HG03139 (cell line): ENCODE results near the gene PON1.

Experiments
- ATAC-seq: cut with Tn5 transposase; IDR thresholded peaks from one replicate; pipeline ENCODE4 v1.9.1; 2021; ENCODE audit not compliant: unreplicated experiment

PON1 gene

GRCh38 chr7:95317966-95318365 is 6.4 kb downstream of the PON1 start:
- no peak for ATAC-seq

DNA sequence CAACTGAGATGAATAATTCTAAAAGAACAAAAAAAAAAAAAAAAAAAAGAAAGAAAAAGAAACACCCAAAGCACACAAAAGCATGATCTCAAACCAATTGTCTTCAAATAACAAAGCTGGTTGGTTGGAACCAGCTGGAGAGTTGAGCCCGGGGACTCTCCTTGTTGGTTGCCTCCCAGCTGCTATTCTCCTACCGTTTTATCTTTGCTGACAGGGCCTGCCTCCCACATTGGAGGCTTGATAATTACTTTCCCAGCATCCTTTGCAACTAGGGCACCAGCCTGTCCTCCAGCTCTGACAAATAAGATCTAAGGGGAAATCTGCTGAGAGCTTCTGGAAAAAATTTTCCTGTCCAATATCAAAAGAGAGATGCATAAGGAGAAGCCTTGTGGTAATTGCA is 6.8 kb downstream of the PON1 start:
- no peak for ATAC-seq

DNA sequence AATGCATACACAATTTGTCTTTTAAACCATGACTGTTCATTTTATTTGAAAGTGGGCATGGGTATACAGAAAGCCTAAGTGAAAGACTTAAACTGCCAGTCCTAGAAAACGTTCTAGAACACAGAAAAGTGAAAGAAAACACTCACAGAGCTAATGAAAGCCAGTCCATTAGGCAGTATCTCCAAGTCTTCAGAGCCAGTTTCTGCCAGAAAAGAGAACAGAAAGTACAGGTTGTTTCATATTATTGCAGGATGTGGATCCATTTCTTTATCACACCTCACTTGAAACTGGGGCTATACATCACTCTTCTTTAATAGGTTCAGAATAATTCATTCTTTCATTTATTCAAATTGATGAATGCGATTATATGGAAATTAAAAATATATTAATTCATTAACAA is 7.7 kb downstream of the PON1 start:
- peak; percentile 72 for ATAC-seq

DNA sequence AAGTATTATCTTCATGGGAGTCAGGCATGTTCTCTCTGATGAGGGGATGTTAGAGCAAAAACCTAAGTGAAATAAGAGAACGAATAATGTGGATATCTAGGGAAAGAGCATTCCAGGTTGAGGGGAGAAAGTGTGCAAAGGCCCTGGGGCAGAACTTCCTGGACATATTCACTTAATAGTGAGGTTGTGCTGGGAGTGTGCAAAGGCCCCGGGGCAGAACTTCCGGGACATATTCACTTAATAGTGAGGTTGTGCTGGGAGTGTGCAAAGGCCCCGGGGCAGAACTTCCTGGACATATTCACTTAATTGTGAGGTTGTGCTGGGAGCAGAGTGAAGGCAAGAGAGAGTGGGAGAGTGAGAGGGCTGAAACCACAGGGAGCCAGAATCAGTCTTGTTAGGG is 11.8 kb downstream of the PON1 start:
- ATAC-seq: no peak

DNA sequence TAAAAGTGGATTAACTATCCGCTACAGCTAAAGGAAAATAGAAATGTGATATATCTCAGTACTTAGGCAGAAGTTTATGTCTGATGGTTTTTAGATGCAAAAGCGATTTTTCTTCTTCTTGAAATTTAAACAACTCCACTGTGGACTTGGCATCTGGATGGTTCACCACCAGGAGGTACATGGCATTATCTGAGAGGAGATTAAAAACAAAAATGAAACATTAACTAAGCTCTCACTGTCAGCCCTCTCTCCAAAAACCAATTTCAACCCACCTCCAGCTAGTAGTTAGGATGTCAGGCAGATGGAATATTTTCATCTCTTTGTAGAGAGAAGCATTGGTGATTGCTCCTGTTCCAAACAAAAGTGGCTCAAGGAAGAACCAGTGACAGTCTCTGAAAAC is 12.9 kb downstream of the PON1 start:
- no peak for ATAC-seq

- no peak for ATAC-seq
Observed at GRCh38 chr7:95309951-95310350, 14.4 kb downstream of the PON1 start.

- ATAC-seq: no peak
Observed at GRCh38 chr7:95304990-95305389, 19.3 kb downstream of the PON1 start.

- ATAC-seq: no peak
Observed at GRCh38 chr7:95303013-95303905, 21.1 kb downstream of the PON1 start.

- no peak for ATAC-seq
Observed at GRCh38 chr7:95298091-95298490, 26.2 kb downstream of the PON1 start.

DNA sequence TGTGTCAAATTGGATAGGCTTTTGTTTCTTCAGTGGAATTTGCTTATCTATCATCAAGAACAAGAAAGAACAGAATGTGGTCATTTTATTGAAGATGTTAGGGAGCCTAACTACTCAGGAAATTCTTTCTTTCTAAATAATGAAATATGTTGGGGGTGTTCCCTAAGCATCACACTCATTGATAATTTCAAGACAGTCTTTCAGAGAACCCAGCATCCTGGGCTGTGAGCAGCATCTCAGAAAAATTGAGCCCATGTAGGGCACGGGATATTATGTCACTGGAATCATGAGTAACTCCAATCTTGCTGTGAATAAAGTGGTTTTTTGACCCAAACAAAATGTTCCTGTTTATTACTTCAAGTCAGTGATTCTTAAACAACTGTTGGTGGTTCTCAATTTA is 27.3 kb downstream of the PON1 start:
- no peak for ATAC-seq

DNA sequence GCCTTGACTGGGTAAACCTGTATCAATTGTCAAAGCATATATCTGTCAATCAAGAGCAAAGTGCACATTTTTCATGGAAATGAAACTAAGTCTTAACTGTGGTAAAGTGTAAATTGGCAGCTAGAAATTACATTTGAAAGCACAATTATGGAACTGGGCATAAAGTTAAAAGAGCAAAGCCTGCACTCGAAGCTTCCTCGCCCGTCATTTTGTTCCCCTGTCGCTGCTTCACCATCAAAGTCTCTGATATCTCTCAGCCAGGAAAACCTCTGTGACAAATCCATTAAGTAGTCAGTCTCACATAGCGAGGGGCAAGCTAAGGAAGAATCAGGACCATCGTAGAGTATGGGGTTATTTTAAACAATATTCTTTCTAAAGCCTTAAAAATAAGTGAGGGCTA is 27.9 kb downstream of the PON1 start:
- ATAC-seq: no peak

GRCh38 chr7:95295397-95295796 is 28.9 kb downstream of the PON1 start:
- ATAC-seq: no peak

GRCh38 chr7:95290166-95290830 is 34.0 kb downstream of the PON1 start:
- ATAC-seq: no peak

GRCh38 chr7:95286096-95286495 is 38.2 kb downstream of the PON1 start:
- no peak for ATAC-seq

DNA sequence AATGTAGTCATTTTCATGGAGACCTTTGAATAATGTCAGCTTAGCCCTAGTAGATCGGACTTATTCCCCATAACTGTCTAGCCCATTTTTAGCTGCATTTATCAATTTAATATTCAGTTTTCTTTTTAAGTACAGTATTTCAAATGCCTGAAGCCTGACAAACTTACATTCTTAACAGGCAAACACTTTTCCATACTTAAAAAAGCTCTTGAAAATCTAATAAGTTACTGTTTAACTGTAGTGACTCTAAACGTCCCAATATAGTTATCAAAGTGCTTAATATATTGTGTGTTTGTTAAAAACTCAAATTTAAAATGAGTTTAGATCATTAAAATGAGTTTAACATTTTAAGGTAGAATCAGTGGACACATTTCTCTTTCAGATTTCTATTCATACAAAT is 44.9 kb downstream of the PON1 start:
- no peak for ATAC-seq

DNA sequence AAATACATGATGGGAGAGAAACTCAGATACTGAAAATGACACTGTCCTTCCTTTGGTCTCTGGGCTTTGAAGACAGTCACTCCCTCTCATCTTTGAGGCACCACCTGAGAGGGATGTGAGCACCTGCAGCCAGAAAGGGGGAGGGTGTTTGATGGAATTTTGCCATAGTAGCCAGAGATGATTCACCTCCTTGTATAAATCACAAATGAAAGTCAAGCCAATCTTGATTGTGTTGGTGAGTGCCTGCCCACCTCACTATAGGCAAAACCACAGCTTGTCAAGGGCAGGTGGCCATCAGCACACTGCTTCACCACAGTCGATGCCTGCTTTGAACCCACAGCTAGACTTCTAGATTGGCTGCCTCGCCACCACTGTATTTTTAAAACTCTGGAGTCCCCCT is 48.2 kb downstream of the PON1 start:
- ATAC-seq: no peak

- ATAC-seq: no peak
Observed at GRCh38 chr7:95269640-95270039, 54.7 kb downstream of the PON1 start.

- no peak for ATAC-seq
Observed at GRCh38 chr7:95267754-95268153, 56.6 kb downstream of the PON1 start.

DNA sequence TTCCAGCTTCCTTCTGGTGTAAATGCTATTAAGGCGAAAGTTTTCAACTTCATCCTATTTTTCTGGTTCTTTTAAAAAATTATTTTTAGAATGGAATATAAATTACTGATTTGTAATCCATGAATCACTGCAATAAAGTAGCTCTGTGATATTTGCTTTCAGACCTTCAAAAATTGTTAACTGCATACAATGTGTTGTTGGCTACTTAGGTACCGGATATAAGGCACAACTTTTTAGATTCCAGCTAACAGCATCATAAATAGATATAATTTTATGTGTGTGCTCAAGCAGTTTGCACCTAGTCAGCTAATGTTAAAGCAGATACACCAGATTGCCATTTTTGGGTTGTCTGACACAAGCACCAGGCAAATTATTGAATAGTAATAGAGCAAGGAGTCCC is 58.7 kb downstream of the PON1 start:
- no peak for ATAC-seq

GRCh38 chr7:95264363-95264891 is 59.9 kb downstream of the PON1 start:
- no peak for ATAC-seq

GRCh38 chr7:95263785-95264362 is 60.5 kb downstream of the PON1 start:
- ATAC-seq: no peak

GRCh38 chr7:95262875-95263274 is 61.5 kb downstream of the PON1 start:
- no peak for ATAC-seq
